Retinal pigment epithelial cell (primary cell): ENCODE data around the gene COTL1.
A peak's percentile ranks its signal among the peaks of the same experiment; 100 is the strongest.
"Not testable (repeated sequence)": the region's sequence is repeated elsewhere in the genome, so short reads cannot be mapped to it uniquely, and the experiment has no call there.

ENCODE experiments used
- DNase-seq: peaks from one replicate; pipeline ENCODE4 v3.0.0-alpha.2; 2010; ENCODE audit warnings: low read depth
- H3K4me3 ChIP-seq: 2 replicates; pipeline ENCODE4 v1.5.1; 2011; ENCODE audit warnings: mild to moderate bottlenecking, low read length, control low read depth, moderate library complexity
- TF ChIP-seq, protein P1 (sequence below): conservative IDR thresholded peaks from 2 replicates; pipeline ENCODE4 v1.5.1; 2011; ENCODE audit warnings: low read depth, low read length, control low read depth, inconsistent platforms

Gene COTL1

DNA sequence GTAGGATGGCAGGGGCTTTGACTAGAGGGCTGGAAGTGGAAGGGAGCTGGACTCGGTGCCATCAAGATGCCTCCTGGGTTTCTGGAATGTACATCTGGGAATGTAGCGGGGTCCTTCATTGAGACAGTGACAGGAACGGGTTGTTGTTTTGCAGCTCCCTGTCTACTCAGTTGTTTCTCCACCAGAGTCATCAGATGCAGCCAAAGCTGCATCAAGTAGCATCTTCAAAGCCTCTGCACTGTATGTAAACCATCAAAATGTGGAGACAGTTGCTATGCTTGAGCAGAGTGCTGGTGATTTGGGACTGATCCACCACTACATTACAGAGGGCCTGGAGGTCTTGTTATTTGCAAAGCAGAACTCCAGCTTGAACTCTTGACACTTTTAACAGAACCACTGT is 88.3 kb downstream of the COTL1 start:
- TF ChIP-seq, protein P1, sequence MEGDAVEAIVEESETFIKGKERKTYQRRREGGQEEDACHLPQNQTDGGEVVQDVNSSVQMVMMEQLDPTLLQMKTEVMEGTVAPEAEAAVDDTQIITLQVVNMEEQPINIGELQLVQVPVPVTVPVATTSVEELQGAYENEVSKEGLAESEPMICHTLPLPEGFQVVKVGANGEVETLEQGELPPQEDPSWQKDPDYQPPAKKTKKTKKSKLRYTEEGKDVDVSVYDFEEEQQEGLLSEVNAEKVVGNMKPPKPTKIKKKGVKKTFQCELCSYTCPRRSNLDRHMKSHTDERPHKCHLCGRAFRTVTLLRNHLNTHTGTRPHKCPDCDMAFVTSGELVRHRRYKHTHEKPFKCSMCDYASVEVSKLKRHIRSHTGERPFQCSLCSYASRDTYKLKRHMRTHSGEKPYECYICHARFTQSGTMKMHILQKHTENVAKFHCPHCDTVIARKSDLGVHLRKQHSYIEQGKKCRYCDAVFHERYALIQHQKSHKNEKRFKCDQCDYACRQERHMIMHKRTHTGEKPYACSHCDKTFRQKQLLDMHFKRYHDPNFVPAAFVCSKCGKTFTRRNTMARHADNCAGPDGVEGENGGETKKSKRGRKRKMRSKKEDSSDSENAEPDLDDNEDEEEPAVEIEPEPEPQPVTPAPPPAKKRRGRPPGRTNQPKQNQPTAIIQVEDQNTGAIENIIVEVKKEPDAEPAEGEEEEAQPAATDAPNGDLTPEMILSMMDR: no peak
- DNase-seq: no peak
- H3K4me3 ChIP-seq: no peak overlapping the region

DNA sequence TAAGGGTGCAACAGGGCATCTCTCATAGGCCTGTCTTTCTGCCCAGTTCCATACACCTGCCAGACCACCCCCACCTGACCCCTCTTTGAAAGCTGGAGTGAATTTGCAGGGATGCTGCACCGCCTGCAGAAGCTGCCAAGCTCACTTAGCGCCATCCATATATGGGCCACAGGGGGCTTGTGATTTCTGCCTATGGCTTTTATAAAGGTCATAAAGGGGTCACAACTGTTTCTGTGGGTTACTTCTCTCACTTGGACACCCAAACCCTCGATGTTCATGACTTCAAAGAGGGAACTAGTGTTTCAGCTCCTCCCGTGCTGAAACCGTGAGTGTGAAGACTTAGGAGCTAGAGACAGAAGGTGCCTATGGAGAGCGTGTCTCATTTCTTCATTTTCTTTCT is 89.6 kb downstream of the COTL1 start:
- TF ChIP-seq, protein P1: no peak
- H3K4me3 ChIP-seq: no peak overlapping the region
- no peak for DNase-seq

DNA sequence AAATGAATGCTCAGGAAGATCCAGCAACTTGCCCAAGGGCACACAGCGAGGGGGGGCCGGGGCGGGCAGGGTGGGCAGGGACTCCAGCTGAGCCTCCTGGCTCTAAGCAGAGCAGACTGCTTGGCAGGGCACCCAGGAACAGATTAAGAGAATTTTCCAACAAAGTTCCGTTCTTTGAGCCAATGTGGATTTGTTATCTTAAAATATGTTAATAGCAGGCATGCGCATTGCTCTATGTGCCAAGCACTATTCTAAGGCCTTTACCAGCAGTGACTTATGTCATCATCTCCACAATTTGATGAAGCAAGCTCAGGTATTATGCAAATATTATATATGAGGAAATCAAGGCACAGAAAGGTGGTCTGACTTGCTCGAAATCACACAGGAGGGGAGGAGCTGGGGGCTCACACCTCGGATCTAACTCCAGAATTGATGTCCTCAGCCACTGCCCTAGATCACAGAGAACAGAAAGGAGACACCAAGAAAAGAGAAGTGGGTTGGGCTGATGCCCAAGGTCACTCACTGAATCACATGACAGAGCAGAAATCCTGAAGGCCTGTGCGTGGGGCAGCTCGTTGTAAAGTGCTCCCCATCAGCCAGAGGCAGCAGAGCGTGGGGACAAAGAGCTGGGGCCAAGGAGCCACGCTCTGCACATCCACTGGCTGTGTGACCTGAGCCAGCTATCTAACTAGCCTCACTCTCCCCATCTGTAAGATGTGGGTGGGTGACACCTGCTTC is 90.2 kb downstream of the COTL1 start:
- DNase-seq: peak; percentile 86
- TF ChIP-seq, protein P1: no peak
- peak overlapping the region; percentile 0 for H3K4me3 ChIP-seq

DNA sequence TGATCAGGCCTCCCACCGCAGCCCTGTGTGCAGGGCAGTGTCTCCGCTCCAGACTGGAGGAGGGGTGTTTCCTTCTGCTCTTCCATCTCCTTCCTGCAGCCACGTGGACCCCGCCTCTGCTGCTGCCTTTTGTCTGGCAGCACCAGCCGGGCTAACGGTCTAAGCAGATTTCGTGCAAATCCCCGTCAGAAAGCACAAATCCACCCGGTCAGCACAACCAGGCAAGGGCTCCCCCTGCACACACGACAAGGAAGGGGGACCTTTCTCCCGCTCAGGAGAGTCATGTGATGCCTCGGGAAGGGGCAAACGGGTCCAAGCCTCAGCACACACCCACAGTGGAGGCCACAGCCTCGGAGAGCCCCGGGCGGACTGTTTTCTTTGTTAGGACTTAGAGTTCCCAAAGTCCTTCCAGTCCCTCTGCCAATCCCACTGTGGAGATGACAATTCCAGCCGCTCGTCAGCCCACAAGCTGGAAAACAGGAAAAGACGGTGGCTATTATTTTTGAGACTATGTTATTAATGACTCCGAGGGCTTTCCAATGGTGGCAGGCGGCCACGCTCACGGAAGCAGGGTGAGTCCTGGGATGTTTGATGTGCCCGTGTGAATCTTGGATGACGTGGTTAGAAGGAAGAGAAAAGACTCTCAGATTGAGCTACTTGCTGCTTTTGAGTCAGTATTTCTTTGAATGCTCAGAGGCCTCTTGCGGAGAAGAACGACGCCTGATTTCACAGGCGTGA is 90.9 kb downstream of the COTL1 start:
- DNase-seq: peak; percentile 93
- TF ChIP-seq, protein P1: peak; percentile 16
- H3K4me3 ChIP-seq: peak overlapping the region; percentile 19

DNA sequence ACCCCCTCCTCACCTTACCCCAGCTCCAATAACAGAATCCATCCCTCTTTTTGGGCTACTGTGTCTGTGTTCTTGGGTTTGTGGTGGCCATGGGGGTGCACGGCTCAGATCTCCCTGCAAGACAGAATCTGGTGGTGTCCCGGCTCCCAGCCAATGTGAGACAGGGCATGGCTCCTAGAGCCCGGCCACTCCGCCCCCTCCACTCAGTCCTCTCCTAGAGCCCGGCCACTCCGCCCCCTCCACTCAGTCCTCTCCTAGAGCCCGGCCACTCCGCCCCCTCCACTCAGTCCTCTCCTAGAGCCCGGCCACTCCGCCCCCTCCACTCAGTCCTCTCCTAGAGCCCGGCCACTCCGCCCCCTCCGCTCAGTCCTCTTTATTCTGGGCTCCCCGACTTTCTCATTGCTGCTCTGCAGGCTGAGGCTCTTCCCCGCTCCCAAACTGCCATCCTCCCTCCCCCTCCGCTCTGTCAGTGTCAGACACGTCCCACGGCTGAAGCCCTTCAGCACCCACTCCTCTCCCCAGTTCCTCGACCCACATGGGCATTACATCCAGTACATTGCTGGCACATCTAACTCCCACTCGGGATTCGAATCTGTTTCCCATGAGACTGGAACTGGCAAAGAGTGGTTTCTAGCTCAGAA is 92.8 kb downstream of the COTL1 start:
- DNase-seq: not testable (repeated sequence)

DNA sequence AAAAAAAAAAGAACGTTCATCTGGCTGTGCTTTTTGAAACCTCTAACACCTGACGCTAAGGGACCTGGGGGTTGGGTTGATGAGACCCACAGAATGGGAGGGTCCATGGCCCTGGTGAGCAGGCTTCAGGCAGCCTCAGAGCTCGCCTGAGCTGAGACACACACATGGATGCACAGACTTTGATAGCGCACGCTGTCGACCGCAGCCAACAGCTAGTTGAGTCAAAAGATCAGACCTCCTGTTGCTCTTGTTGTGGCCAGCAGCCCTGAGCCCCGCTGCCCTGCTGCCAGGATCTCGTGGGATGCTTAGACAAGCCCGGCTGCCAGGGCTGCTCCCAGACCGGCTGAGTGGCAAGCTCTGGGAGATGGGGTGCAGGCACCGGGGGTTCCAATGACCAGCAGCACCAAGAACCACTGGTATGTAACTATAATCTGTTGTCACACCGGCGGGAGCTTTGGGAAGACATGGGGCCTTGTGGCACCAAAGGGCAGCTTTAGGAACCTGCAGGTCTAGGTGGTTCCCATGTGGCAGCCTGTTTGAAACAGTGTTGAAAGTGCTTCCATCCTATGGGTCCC is 93.4 kb downstream of the COTL1 start:
- DNase-seq: no peak
- TF ChIP-seq, protein P1: no peak
- H3K4me3 ChIP-seq: no peak overlapping the region

More for the DNA sequence above, 92.8 kb downstream of the COTL1 start:
- not testable (repeated sequence) for H3K4me3 ChIP-seq

DNA sequence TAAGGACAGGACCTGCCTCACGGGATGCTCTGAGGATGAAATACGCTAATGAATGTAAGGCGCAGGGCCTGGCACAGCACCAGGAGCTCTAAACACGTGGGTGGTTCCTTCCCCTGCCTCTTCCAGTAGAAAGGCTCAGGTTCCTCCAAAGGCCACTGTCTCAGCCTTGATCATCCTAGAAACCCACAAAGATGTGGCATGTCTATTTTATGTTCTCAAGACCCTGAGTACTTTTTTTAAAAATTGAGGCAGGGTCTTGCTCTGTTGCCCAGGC is 96.4 kb downstream of the COTL1 start:
- DNase-seq: no peak
- TF ChIP-seq, protein P1: no peak

More for the DNA sequence above, 96.4 kb downstream of the COTL1 start:
- H3K4me3 ChIP-seq: no peak overlapping the region
